K562 (cell line): ENCODE measurements around the gene KRT4. TPM values are rescaled to one million over a fixed set of nuclear protein-coding genes. Genes with fewer than 3 reads are reported as not detected.

Experiments used
- ATAC-seq: fragments of 200-7000 bp; cut with Tn5 transposase; 3 replicates; pipeline ENCODE4 v1.9.1; 2020; ENCODE audit warnings: moderate library complexity
- BruUV-seq: library from RNA; stranded (reverse); fragments of 400-500 nt; replicated peaks from 2 replicates; lab custom pipeline; 2021; lab: Mats Ljungman, UMichigan
- CTCF ChIA-PET: fragments of 300-600 bp; formaldehyde crosslinking; extraction: SDS; loops from one replicate; lab custom pipeline; 2021; ENCODE audit warnings: low intra/inter-chr PET ratio; lab: Yijun Ruan, JAX
- POLR2A ChIA-PET: fragments of 300-600, 350-650 bp; sonication (Branson Sonifier 250); formaldehyde crosslinking; extraction: SDS; loops from one replicate; lab custom pipeline; 2021; ENCODE audit warnings: antibody characterized with exemption, inconsistent platforms; lab: Yijun Ruan, JAX
- DNase-seq, 4 experiments: peaks; one replicate each; pipeline versions ENCODE4 v3.0.0 to v3.0.0-alpha.2; 2011 to 2018; ENCODE audit warnings: low spot score in 3 of 4, mixed read lengths in 3 of 4; ENCODE audit errors: extremely low read depth in 1 of 4
- FAIRE-seq: peaks from 2 replicates; lab custom pipeline; 2011; peaks lifted over from hg19 to GRCh38; lab: Jason Lieb, UNC
- H2AFZ ChIP-seq: 2 replicates; pipeline ENCODE4 v1.6.0; 2011; ENCODE audit warnings: low read depth, low read length, control low read depth, inconsistent platforms
- H3K27ac ChIP-seq: fragments of 200-600 bp; 3 replicates; pipeline ENCODE4 v1.8.0; 2011; ENCODE audit warnings: low read depth, mild to moderate bottlenecking, control low read depth, inconsistent platforms, low read length, moderate library complexity, mixed read lengths; ENCODE audit errors: extremely low read depth
- H3K27me3 ChIP-seq, 2 experiments: fragments of 300-600 bp in 1 of 2; 2 replicates in 1 of 2; 3 replicates in 1 of 2; pipeline versions ENCODE4 v1.6.0 to v1.8.0; 2011; ENCODE audit warnings: inconsistent platforms in 2 of 2, low read length in 2 of 2, mild to moderate bottlenecking in 1 of 2, mixed read lengths in 1 of 2, moderate library complexity in 1 of 2; ENCODE audit not compliant: control insufficient read depth in 2 of 2, insufficient read depth in 2 of 2
- H3K36me3 ChIP-seq: fragments of 300-600 bp; 3 replicates; pipeline ENCODE4 v1.8.0; 2011; ENCODE audit warnings: mild to moderate bottlenecking, low read length, inconsistent platforms; ENCODE audit not compliant: control insufficient read depth, insufficient read depth
- H3K4me1 ChIP-seq, 2 experiments: fragments of 200-600 bp in 1 of 2; replicated peaks in 1 of 2; 2 replicates in 1 of 2; 3 replicates in 1 of 2; pipeline versions ENCODE4 v1.5.1 to v1.8.0; 2011; ENCODE audit warnings: inconsistent platforms in 2 of 2, low read length in 2 of 2, mild to moderate bottlenecking in 1 of 2, mixed read lengths in 1 of 2, moderate library complexity in 1 of 2; ENCODE audit not compliant: control insufficient read depth in 2 of 2, insufficient read depth in 2 of 2
- H3K4me2 ChIP-seq: 2 replicates; pipeline ENCODE4 v1.6.1; 2011; ENCODE audit warnings: low read length, control low read depth, inconsistent platforms, mixed read lengths; ENCODE audit not compliant: insufficient read depth
- H3K4me3 ChIP-seq: fragments of 200-600 bp; sonication (generic), shearing (Covaris generic); 2 replicates; pipeline ENCODE4 v1.5.1; 2016; ENCODE audit warnings: control low read depth, inconsistent platforms
- H3K79me2 ChIP-seq: fragments of 200-600 bp; 3 replicates; pipeline ENCODE4 v1.8.0; 2011; ENCODE audit warnings: low read length, inconsistent platforms; ENCODE audit not compliant: control insufficient read depth, insufficient read depth
- H3K9ac ChIP-seq, 2 experiments: 2 replicates each; pipeline versions ENCODE4 v1.6.0 to v1.6.1; 2011; ENCODE audit warnings: low read depth in 2 of 2, low read length in 2 of 2, control low read depth in 1 of 2, inconsistent platforms in 1 of 2, mild to moderate bottlenecking in 1 of 2, mixed read lengths in 1 of 2; ENCODE audit not compliant: insufficient read depth in 1 of 2
- H3K9me1 ChIP-seq: one replicate; pipeline ENCODE4 v1.6.0; 2011; ENCODE audit warnings: inconsistent platforms, mild to moderate bottlenecking, low read length, moderate library complexity; ENCODE audit not compliant: control insufficient read depth, insufficient read depth
- H3K9me3 ChIP-seq: replicated peaks from 2 replicates; pipeline ENCODE4 v1.5.1; 2011; ENCODE audit warnings: low read depth, low read length, inconsistent platforms; ENCODE audit not compliant: control insufficient read depth, insufficient read depth
- H4K20me1 ChIP-seq: replicated peaks from 2 replicates; pipeline ENCODE4 v1.6.1; 2011; ENCODE audit warnings: low read length, inconsistent platforms, mixed read lengths; ENCODE audit not compliant: control insufficient read depth, insufficient read depth
- BHLHE40 ChIP-seq: IDR thresholded peaks from 2 replicates; pipeline ENCODE4 v1.6.1; 2011; ENCODE audit warnings: low read length, improper control_type of control experiment
- COPS2 ChIP-seq: fragments of 450-650 bp; conservative IDR thresholded peaks from 2 replicates; pipeline ENCODE4 v1.6.1; 2016; ENCODE audit warnings: mild to moderate bottlenecking, moderate library complexity
- DPF2 ChIP-seq: fragments of 450-650 bp; IDR thresholded peaks from 2 replicates; pipeline ENCODE4 v1.6.1; 2016
- ESRRA ChIP-seq: fragments of 450-650 bp; IDR thresholded peaks from 2 replicates; pipeline ENCODE4 v1.6.1; 2014; ENCODE audit warnings: low read depth, mild to moderate bottlenecking, moderate library complexity, borderline replicate concordance
- ETV5 ChIP-seq: sonication (generic); formaldehyde crosslinking; IDR thresholded peaks from 2 replicates; pipeline ENCODE4 v1.4.0; 2020; ENCODE audit warnings: low read depth, mild to moderate bottlenecking, missing genetic modification reagents
- GATA2 ChIP-seq: sonication (generic); formaldehyde crosslinking; IDR thresholded peaks from 2 replicates; pipeline ENCODE4 v1.4.0; 2020; ENCODE audit warnings: mild to moderate bottlenecking, missing genetic modification reagents
- ILF3 ChIP-seq: fragments of 450-650 bp; IDR thresholded peaks from 2 replicates; pipeline ENCODE4 v1.6.1; 2018; ENCODE audit warnings: antibody characterized with exemption, mild to moderate bottlenecking, moderate library complexity, borderline replicate concordance
- KLF13 ChIP-seq: fragments of 450-650 bp; IDR thresholded peaks from 2 replicates; pipeline ENCODE4 v1.6.1; 2016; ENCODE audit warnings: missing genetic modification characterization, low read depth, mild to moderate bottlenecking, missing compliant biosample characterization, moderate library complexity, borderline replicate concordance
- PHB ChIP-seq: fragments of 250-450 bp; sonication (Bioruptor Pico); IDR thresholded peaks from 2 replicates; pipeline ENCODE4 v1.5.0; 2021
- POLR2AphosphoS2 ChIP-seq: IDR thresholded peaks from 2 replicates; pipeline ENCODE4 v1.6.1; 2012; ENCODE audit warnings: low read length, improper control_type of control experiment
- SIX5 ChIP-seq, 2 experiments: IDR thresholded peaks; 2 replicates each; pipeline ENCODE4 v1.6.1; 2011; ENCODE audit warnings: low read length in 2 of 2, borderline replicate concordance in 1 of 2, low read depth in 1 of 2, mild to moderate bottlenecking in 1 of 2, moderate library complexity in 1 of 2; ENCODE audit not compliant: insufficient read depth in 1 of 2
- SRSF7 ChIP-seq: fragments of 200-400 bp; formaldehyde crosslinking; optimal IDR thresholded peaks from 2 replicates; pipeline ENCODE3; 2017; ENCODE audit warnings: mild to moderate bottlenecking, low read depth, low read length
- TAF1 ChIP-seq: IDR thresholded peaks from 2 replicates; pipeline ENCODE4 v1.6.1; 2011; ENCODE audit warnings: mild to moderate bottlenecking, low read length, moderate library complexity; ENCODE audit not compliant: insufficient read depth, control insufficient read depth, severe bottlenecking; ENCODE audit errors: extremely low read depth
- TBL1XR1 ChIP-seq, 2 experiments: IDR thresholded peaks; 2 replicates each; pipeline ENCODE4 v1.6.1; 2012; ENCODE audit warnings: improper control_type of control experiment in 2 of 2, low read length in 2 of 2, mild to moderate bottlenecking in 1 of 2
- TFAP4 ChIP-seq: sonication (generic); formaldehyde crosslinking; IDR thresholded peaks from 2 replicates; pipeline ENCODE4 v1.8.0; 2022; ENCODE audit warnings: missing genetic modification reagents, mild to moderate bottlenecking, moderate library complexity, borderline replicate concordance
- ZNF146 ChIP-seq: IDR thresholded peaks from one replicate; pipeline ENCODE4 v1.6.1; 2018; ENCODE audit warnings: missing compliant biosample characterization; ENCODE audit not compliant: unreplicated experiment
- WGBS: fragments of 100-300 bp; shearing (Covaris generic); methylation state at CpG from one replicate; pipeline ENCODE4 v1.1.6; 2016; ENCODE audit warnings: low coverage, mixed read lengths; ENCODE audit not compliant: insufficient coverage; ENCODE audit errors: missing lambda C conversion rate; 5-methylcytosine and 5-hydroxymethylcytosine counted together
- in situ Hi-C: fragments of 300-500 bp; cut with MboI; formaldehyde crosslinking; loops from 4 replicates; pipeline ENCODE4 v1.15.0; 2018; ENCODE audit warnings: inconsistent platforms, mixed read lengths
- intact Hi-C: fragments of 100-400 bp; cut with micrococcal nuclease; formaldehyde crosslinking; loops from 2 replicates; pipeline ENCODE4 v1.14.2; 2022
- polyA plus RNA-seq, 8 experiments: library from polyadenylated mRNA; depleted of rRNA in 4 of 8; stranded (reverse) in 5 of 8; unstranded in 3 of 8; fragments of >200 nt; fragmentation: Nextera tagmentation in 2 of 8; fragmentation: Illumina TruSeq in 1 of 8; extraction: Ambion mirVana in 2 of 8; extraction: Trizol in 1 of 8; gene quantifications; 2 replicates each; pipeline versions ENCODE4 v1.2.1 to v1.2.3, GENCODE V29; 2011 to 2014; ENCODE audit warnings: inconsistent platforms in 1 of 8, missing spikeins in 1 of 8
- total RNA-seq, 7 experiments: library from RNA; depleted of rRNA in 6 of 7; stranded (reverse); fragments of >200 nt in 6 of 7; fragmentation: Illumina TruSeq in 2 of 7; extraction: Trizol in 2 of 7; gene quantifications; 2 replicates each; pipeline versions ENCODE4 v1.2.1 to v1.2.3, GENCODE V29; 2011 to 2021; ENCODE audit warnings: low replicate concordance in 1 of 7
- TF ChIP-seq, protein P1 (sequence below): sonication (generic); formaldehyde crosslinking; IDR thresholded peaks from 2 replicates; pipeline ENCODE4 v1.8.1; 2022; ENCODE audit warnings: missing genetic modification reagents
- TF ChIP-seq, protein P2 (sequence below): fragments of 450-650 bp; formaldehyde crosslinking; IDR thresholded peaks from 2 replicates; pipeline ENCODE4 v1.4.0; 2020; ENCODE audit warnings: mild to moderate bottlenecking, moderate library complexity

The KRT4 gene
- total and polyA plus RNA-seq, 9 of the 15 experiments (the other 6 are each of a cell fraction or from before 2014, with no cell fraction given): not detected

DNA sequence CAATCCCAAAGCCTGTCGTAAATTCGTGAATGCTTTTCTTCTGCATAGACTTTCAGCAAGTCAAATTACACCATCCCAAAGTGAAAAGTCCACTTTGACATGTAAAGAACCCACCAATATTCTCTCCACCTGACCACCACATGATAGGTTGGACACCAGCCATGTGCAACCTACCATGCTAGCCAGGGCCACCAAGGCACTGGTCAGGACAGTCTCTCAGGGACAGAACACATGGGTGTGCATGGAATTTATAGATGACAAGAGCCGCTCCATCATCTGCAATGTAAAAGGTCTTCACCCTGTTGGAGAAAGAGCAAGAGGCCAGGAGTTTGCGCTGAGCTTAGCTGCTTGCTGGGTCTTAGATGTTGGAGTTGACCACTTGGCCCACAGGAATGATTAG is 31.4 kb downstream of the KRT4 start:
- no peaks in the 10 kb centered on the region for H3K36me3 ChIP-seq
- H4K20me1 ChIP-seq: no peaks in the 10 kb centered on the region; the same call in 1 of the 2 replicates
- H3K27ac ChIP-seq: no peak overlapping the region
- H2AFZ ChIP-seq: no peak overlapping the region
- TF ChIP-seq BHLHE40: no peak
- TF ChIP-seq COPS2: no peak
- TF ChIP-seq GATA2 (CRISPR knock-in tag): no peak
- TF ChIP-seq SRSF7: no peak
- no peak for TF ChIP-seq DPF2
- no peak for TF ChIP-seq ESRRA
- TF ChIP-seq POLR2AphosphoS2: no peak
- TF ChIP-seq TFAP4 (CRISPR knock-in tag): no peak
- TF ChIP-seq, protein P1, sequence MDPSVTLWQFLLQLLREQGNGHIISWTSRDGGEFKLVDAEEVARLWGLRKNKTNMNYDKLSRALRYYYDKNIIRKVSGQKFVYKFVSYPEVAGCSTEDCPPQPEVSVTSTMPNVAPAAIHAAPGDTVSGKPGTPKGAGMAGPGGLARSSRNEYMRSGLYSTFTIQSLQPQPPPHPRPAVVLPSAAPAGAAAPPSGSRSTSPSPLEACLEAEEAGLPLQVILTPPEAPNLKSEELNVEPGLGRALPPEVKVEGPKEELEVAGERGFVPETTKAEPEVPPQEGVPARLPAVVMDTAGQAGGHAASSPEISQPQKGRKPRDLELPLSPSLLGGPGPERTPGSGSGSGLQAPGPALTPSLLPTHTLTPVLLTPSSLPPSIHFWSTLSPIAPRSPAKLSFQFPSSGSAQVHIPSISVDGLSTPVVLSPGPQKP (CRISPR knock-in tag): no peak
- TF ChIP-seq, protein P2, sequence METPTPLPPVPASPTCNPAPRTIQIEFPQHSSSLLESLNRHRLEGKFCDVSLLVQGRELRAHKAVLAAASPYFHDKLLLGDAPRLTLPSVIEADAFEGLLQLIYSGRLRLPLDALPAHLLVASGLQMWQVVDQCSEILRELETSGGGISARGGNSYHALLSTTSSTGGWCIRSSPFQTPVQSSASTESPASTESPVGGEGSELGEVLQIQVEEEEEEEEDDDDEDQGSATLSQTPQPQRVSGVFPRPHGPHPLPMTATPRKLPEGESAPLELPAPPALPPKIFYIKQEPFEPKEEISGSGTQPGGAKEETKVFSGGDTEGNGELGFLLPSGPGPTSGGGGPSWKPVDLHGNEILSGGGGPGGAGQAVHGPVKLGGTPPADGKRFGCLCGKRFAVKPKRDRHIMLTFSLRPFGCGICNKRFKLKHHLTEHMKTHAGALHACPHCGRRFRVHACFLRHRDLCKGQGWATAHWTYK (CRISPR knock-in tag): no peak
- no peak for TF ChIP-seq SIX5 (IDR thresholded peaks at IDR 0.05; ENCODE audit: borderline replicate concordance in 1 of 2, insufficient read depth in 1 of 2, low read depth in 1 of 2, low read length in 2 of 2)
- TF ChIP-seq ILF3: no peak
- no peak for TF ChIP-seq TBL1XR1 (IDR thresholded peaks at IDR 0.05; ENCODE audit: low read length in 2 of 2)
- no peak for TF ChIP-seq ZNF146
- no peak for TF ChIP-seq PHB (CRISPR knock-in tag)
- no peak for TF ChIP-seq TAF1
- TF ChIP-seq ETV5 (CRISPR knock-in tag): no peak
- no peak for TF ChIP-seq KLF13 (tag)
- H3K4me3 ChIP-seq: no peak overlapping the region
- FAIRE-seq: no peak
- no TSS peak for BruUV-seq
- H3K79me2 ChIP-seq: no peaks in the 10 kb centered on the region
- intact Hi-C loops (no loop called here), in situ Hi-C loops (no loop called here)
- ATAC-seq: no peak
- H3K4me2 ChIP-seq: no peak overlapping the region
- H3K4me1 ChIP-seq: no peaks in the 10 kb centered on the region
- H3K9me1 ChIP-seq: no peaks in the 10 kb centered on the region
- POLR2A ChIA-PET: interaction anchor here (0.7 to 1.6 kb wide), 2 partner anchors 11 to 41 kb away, joined by 3 to 4 read pairs; no protein-coding TSS in a partner anchor
- H3K9me3 ChIP-seq: no peaks in the 10 kb centered on the region
- CTCF ChIA-PET: no interaction called here
- no peak overlapping the region for H3K9ac ChIP-seq
- WGBS: 0% methylated on average over 4 of the region's 4 CpGs
- peaks cover 26 to 46% of the 10 kb centered on the region in 2 experiments for H3K27me3 ChIP-seq
- DNase-seq: no peak
